Upper lobe of left lung (tissue), 6 donors: Measurements from ENCODE around the gene EYS. TPM values are rescaled to one million over a fixed set of nuclear protein-coding genes. Genes with fewer than 3 reads are reported as not detected.

Experiments
- ATAC-seq, 2 donors: fragments of 200-7000 bp; cut with Tn5 transposase; one replicate each; pipeline ENCODE4 v1.9.1; 2022; ENCODE audit warnings: mild to moderate bottlenecking in 2 of 2, moderate library complexity in 2 of 2; ENCODE audit not compliant: low FRiP score in 2 of 2
- DNase-seq, 2 donors: peaks; one replicate each; pipeline ENCODE4 v3.0.0-alpha.2; 2019 to 2020
- H3K27ac ChIP-seq, 4 donors: fragments of 200-600 bp; sonication (generic); one replicate each; pipeline ENCODE4 v1.5.1; 2016 to 2019
- H3K27me3 ChIP-seq, 4 donors: fragments of 200-600 bp; sonication (generic); one replicate each; pipeline ENCODE4 v1.5.1; 2017 to 2019
- H3K36me3 ChIP-seq, 4 donors: fragments of 200-600 bp; sonication (generic); one replicate each; pipeline ENCODE4 v1.5.1; 2016 to 2019
- H3K4me1 ChIP-seq, 4 donors: fragments of 200-600 bp; sonication (generic); one replicate each; pipeline ENCODE4 v1.5.1; 2018 to 2019
- H3K4me3 ChIP-seq, 4 donors: fragments of 200-600 bp; sonication (generic); one replicate each; pipeline ENCODE4 v1.5.1; 2017 to 2019; ENCODE audit warnings: mild to moderate bottlenecking in 2 of 4, moderate library complexity in 1 of 4
- H3K9me3 ChIP-seq, 4 donors: fragments of 200-600 bp; sonication (generic); one replicate each; pipeline ENCODE4 v1.5.1; 2018 to 2019
- EP300 ChIP-seq, 4 donors: sonication (generic); formaldehyde crosslinking; IDR thresholded peaks; one replicate each; pipeline ENCODE4 v1.5.1; 2017; ENCODE audit warnings: antibody characterized with exemption in 4 of 4, control low read depth in 2 of 4
- POLR2A ChIP-seq, 4 donors: fragments of 450-650 bp; IDR thresholded peaks; one replicate each; pipeline ENCODE4 v1.5.1; 2016 to 2017; ENCODE audit warnings: antibody characterized with exemption in 4 of 4, mild to moderate bottlenecking in 2 of 4
- POLR2AphosphoS5 ChIP-seq, 2 donors: sonication (generic); formaldehyde crosslinking; IDR thresholded peaks; one replicate each; pipeline ENCODE4 v1.5.1; 2017; ENCODE audit warnings: antibody characterized with exemption in 2 of 2
- WGBS, 2 donors: methylation state at CpG; one replicate each; pipeline ENCODE4 v1.1.5; 2017 to 2018; 5-methylcytosine and 5-hydroxymethylcytosine counted together
- total RNA-seq, 6 donors: library from RNA; depleted of rRNA in 4 of 6; stranded (reverse); fragments of >200 nt in 4 of 6; gene quantifications; one replicate each; pipeline versions ENCODE4 v1.1.0 to v1.2.1, GENCODE V29; 2016 to 2021
- TF ChIP-seq, protein P1 (sequence below), 6 experiments: fragments of 450-650 bp in 4 of 6; fragments of 200-600 bp in 2 of 6; sonication (generic) in 2 of 6; IDR thresholded peaks; one replicate each; pipeline ENCODE4 v1.5.1; 2016 to 2019; ENCODE audit warnings: antibody characterized with exemption in 6 of 6
- donor health status: DM: no; HTN: no; CAD: no; lungs with moderate emphysema.
- donor health status: DM: no; HTN: yes; CAD: no; lungs with severe emphysema.

EYS gene
- total RNA-seq, 6 donors from 2014 or later = under 0.01 to 0.46 (median 0.28) TPM; not detected in 2

DNA sequence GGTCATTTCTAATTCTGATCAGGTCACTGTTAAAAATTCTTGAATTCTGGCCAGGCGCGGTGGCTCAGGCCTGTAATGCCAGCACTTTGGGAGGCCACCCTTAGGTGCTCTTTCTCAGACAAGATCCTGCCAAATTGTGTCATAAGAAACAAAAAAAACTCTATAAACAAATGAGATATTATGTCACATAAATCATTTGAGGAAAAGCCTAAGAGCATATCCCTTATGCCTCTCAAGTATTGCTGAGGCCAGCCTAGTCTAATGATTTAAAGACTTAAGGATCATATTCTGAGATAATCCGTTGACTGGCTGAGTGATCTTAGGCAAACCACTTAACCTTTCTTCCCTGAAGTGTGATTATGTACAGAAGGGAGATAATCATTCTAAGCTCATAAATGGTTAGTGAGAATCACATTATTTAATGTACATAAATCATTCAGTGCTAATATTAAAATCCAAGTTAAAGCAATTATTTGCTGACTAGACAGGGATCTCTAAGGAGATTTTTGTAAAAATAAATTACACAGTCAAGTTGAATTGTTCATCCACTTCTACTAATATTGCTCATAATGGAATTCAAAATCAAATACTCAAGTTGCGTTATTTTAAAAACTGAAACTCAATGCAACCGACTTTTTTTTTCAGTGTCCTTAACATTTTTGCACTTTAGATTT lies 1706.1 kb downstream of the EYS start:
- DNase-seq = no peak
- Histone ChIP-seq H3K4me1 (no peaks in the 10 kb centered on the region), H3K4me3 (no peak overlapping the region), H3K27me3 (no peaks in the 10 kb centered on the region), H3K27ac (no peak overlapping the region), H3K36me3 (no peaks in the 10 kb centered on the region), H3K9me3 (no peaks in the 10 kb centered on the region)
- no peak for ATAC-seq
- TF ChIP-seq POLR2AphosphoS5 (IDR thresholded peaks at IDR 0.05) (no peak), POLR2A (IDR thresholded peaks at IDR 0.05) (no peak), EP300 (IDR thresholded peaks at IDR 0.05) (no peak)
- TF ChIP-seq, protein P1, sequence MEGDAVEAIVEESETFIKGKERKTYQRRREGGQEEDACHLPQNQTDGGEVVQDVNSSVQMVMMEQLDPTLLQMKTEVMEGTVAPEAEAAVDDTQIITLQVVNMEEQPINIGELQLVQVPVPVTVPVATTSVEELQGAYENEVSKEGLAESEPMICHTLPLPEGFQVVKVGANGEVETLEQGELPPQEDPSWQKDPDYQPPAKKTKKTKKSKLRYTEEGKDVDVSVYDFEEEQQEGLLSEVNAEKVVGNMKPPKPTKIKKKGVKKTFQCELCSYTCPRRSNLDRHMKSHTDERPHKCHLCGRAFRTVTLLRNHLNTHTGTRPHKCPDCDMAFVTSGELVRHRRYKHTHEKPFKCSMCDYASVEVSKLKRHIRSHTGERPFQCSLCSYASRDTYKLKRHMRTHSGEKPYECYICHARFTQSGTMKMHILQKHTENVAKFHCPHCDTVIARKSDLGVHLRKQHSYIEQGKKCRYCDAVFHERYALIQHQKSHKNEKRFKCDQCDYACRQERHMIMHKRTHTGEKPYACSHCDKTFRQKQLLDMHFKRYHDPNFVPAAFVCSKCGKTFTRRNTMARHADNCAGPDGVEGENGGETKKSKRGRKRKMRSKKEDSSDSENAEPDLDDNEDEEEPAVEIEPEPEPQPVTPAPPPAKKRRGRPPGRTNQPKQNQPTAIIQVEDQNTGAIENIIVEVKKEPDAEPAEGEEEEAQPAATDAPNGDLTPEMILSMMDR (IDR thresholded peaks at IDR 0.05) = no peak
- WGBS, 2 donors = 79 to 80% methylated on average over 5 of the region's 5 CpGs

- Histone ChIP-seq H3K27ac (no peak overlapping the region), H3K36me3 (no peaks in the 10 kb centered on the region), H3K4me1 (no peaks in the 10 kb centered on the region), H3K27me3 (no peaks in the 10 kb centered on the region), H3K4me3 (no peak overlapping the region), H3K9me3 (no peaks in the 10 kb centered on the region)
- ATAC-seq = no peak
- TF ChIP-seq EP300 (IDR thresholded peaks at IDR 0.05) (no peak), POLR2AphosphoS5 (IDR thresholded peaks at IDR 0.05) (no peak), POLR2A (IDR thresholded peaks at IDR 0.05) (no peak)
- TF ChIP-seq, protein P1 (IDR thresholded peaks at IDR 0.05) = no peak
- no peak for DNase-seq
- 98% methylated on average over 4 of the region's 4 CpGs for WGBS, 2 donors
Measured at GRCh38 chr6:63999613-64000012, 1707.4 kb downstream of the EYS start.

GRCh38 chr6:63998991-63999390 lies 1708.0 kb downstream of the EYS start:
- Histone ChIP-seq H3K27ac (no peak overlapping the region), H3K4me3 (no peak overlapping the region), H3K27me3 (no peaks in the 10 kb centered on the region), H3K9me3 (no peaks in the 10 kb centered on the region), H3K36me3 (no peaks in the 10 kb centered on the region), H3K4me1 (no peaks in the 10 kb centered on the region)
- WGBS, 2 donors = 81% methylated on average over 3 of the region's 3 CpGs
- no peak for DNase-seq
- ATAC-seq = no peak
- TF ChIP-seq, protein P1 (IDR thresholded peaks at IDR 0.05) = no peak
- TF ChIP-seq POLR2AphosphoS5 (IDR thresholded peaks at IDR 0.05) (no peak), EP300 (IDR thresholded peaks at IDR 0.05) (no peak), POLR2A (IDR thresholded peaks at IDR 0.05) (no peak)

DNA sequence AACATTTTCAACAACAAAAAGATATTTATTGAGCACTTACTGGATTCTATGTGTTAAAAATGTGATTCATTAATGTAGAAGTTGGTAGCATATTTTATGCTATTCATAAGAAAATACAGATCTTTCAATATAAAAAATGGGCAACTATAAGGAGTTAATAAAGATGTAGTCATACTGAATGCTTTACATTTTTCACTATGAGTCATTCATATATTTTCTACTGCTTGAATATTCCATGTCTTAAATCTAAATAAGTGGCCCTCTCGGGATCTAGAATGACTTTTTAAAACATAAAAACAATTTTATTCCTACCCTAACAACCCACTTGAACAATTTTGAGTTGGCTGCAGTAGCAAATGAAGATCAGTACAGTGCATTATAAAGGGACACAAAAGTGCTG lies 1709.3 kb downstream of the EYS start:
- no peaks in the 10 kb centered on the region for H3K27me3 ChIP-seq
- no peak for DNase-seq
- 65 to 68% methylated on average over 1 of the region's 1 CpG for WGBS, 2 donors
- H3K36me3 ChIP-seq = no peaks in the 10 kb centered on the region
- no peaks in the 10 kb centered on the region for H3K9me3 ChIP-seq
- no peak for TF ChIP-seq EP300 (IDR thresholded peaks at IDR 0.05)
- TF ChIP-seq, protein P1 (IDR thresholded peaks at IDR 0.05) = no peak
- no peak for TF ChIP-seq POLR2AphosphoS5 (IDR thresholded peaks at IDR 0.05)
- no peak for TF ChIP-seq POLR2A (IDR thresholded peaks at IDR 0.05)
- H3K27ac ChIP-seq = no peak overlapping the region
- no peak for ATAC-seq
- H3K4me3 ChIP-seq = no peak overlapping the region
- no peaks in the 10 kb centered on the region for H3K4me1 ChIP-seq

DNA sequence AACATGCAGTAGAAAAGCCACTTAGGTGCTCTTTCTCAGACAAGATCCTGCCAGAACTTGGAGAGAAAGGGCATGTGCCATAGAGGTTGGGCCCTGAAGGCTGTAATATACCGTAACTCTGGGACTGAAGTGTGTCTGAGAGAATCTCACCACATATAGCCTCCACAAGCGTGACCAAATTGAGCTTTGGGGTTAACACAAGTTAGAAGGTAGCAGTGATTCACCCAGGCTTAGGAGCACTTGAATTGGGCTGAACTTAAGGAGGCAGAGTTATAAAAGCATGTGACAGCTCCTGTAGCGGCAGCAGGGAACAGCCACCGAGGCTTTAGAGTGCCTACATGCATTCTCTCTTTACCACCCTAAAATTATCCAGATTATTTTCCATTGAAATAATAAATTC lies 1709.8 kb downstream of the EYS start:
- no peak for ATAC-seq
- H3K9me3 ChIP-seq = no peaks in the 10 kb centered on the region
- WGBS, 2 donors = 90 to 92% methylated on average over 4 of the region's 4 CpGs

More for the DNA sequence above, 1709.8 kb downstream of the EYS start:
- Histone ChIP-seq H3K36me3 (no peaks in the 10 kb centered on the region), H3K27me3 (no peaks in the 10 kb centered on the region), H3K4me3 (no peak overlapping the region), H3K4me1 (no peaks in the 10 kb centered on the region), H3K27ac (no peak overlapping the region)
- DNase-seq = no peak
- TF ChIP-seq EP300 (IDR thresholded peaks at IDR 0.05) = no peak
- TF ChIP-seq POLR2AphosphoS5 (IDR thresholded peaks at IDR 0.05) = no peak
- no peak for TF ChIP-seq POLR2A (IDR thresholded peaks at IDR 0.05)
- TF ChIP-seq, protein P1 (IDR thresholded peaks at IDR 0.05) = no peak
